ENCODE data around the gene DCANP1.
"Not testable (repeated sequence)": the region's sequence is repeated elsewhere in the genome, so short reads cannot be mapped to it uniquely, and the experiment has no call there.

The DCANP1 gene, protein sequence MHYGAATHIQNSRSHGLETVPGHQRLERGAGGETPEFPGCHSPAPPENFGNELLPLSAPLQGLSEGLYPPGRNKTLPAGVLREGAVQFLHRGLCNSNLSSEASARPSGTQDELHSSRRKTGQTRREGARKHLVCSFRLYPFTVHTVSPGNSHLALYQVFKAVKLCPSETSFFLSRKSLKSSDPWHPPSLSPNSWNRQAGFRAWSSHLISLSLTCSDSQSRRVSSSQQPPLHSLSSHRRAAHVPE

GRCh38 chr5:135447298-135447929, at the start of gene DCANP1:
Gene DCANP1 (minus strand): TSS chr5:135447348. CDS start chr5:135447108, 240 bp downstream.
- TF ChIP-seq Cebpa-rat (IDR thresholded peaks at IDR 0.05) = no peak
- Histone ChIP-seq H3K4me2 (peak within 1 kb of the TSS; percentile 86 to 97 (median 91)), H3K9ac (peak within 1 kb of the TSS; percentile 4 to 69 (median 55); a peak in 21 of 22 replicates), H3K9me3 (replicated peaks in 1 of 11) (no peaks in the 10 kb centered on the region; a peak in 1 of 22 replicates), H3K27ac (peak within 1 kb of the TSS; percentile 10 to 99 (median 91); a peak in 20 of 22 replicates), H3K36me3 (peaks cover 0 to 30% (median 0%) of the 10 kb centered on the region in 11 experiments; a peak in 4 of 22 replicates), H3K4me3 (peak within 1 kb of the TSS in 7 of 10 experiments; percentile 1 to 60 (median 25); a peak in 7 of 20 replicates), H4K20me1 (no peaks in the 10 kb centered on the region), H3K4me1 (peaks cover 99 to 100% (median 100%) of the 10 kb centered on the region in 10 experiments), H3K27me3 (no peaks in the 10 kb centered on the region)

DNA sequence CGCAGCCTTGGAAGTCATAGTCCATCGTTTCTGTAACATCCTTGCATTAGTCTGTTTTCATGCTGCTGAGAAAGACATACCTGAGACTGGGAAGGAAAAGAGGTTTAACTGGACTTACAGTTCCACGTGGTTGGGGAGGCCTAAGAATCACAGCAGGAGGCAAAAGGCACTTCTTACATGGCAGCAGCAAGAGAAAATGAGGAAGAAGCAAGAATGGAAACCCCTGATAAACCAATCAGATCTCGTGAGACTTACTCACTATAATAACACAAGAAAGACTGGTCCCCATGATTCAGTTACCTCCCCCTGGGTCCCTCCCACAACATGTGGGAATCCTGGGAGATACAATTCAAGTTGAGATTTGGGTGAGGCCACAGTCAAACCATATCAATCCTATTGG, 48.4 kb upstream of the DCANP1 start:
- Histone ChIP-seq H4K20me1 (peaks cover 0 to 11% (median 3%) of the 10 kb centered on the region in 11 experiments; a peak in 13 of 22 replicates), H3K4me1 (peaks cover 7 to 51% (median 24%) of the 10 kb centered on the region in 10 experiments; a peak in 18 of 20 replicates), H3K4me2 (peak overlapping the region in 1 of 11 experiments; percentile 77; a peak in 2 of 22 replicates), H3K9me3 (replicated peaks in 1 of 11) (peaks cover 0 to 30% (median 11%) of the 10 kb centered on the region in 11 experiments; a peak in 12 of 22 replicates), H3K27me3 (peaks cover 25 to 52% (median 48%) of the 10 kb centered on the region in 11 experiments)
- H3K27ac ChIP-seq, H3K9ac ChIP-seq, H3K4me3 ChIP-seq, H3K36me3 ChIP-seq: not testable (repeated sequence)

DNA sequence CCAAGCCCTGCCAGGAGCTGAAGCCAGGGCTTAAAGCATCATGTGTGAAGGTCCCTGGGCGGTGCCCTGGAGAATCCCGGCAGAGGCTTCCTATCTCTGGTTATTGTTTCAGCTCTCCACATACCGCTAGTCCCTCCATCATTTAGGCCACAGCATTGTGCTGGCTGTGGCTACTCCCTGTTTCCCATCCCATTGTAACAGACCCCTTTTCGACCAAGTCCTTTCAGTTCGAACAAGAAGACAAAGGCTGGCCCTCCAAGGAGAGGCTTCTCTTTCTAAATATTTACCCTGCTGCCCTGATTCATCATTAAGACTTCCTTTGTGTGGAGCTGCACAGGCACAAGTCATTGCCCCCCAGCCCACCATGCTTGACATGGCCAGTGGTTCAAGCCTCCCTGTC, 47.0 kb upstream of the DCANP1 start:
- Histone ChIP-seq H3K9ac (no peak overlapping the region), H3K4me2 (peak overlapping the region in 5 of 11 experiments; percentile 31 to 77 (median 75); a peak in 8 of 22 replicates), H3K9me3 (replicated peaks in 1 of 11) (peaks cover 0 to 37% (median 11%) of the 10 kb centered on the region in 11 experiments; a peak in 13 of 22 replicates), H3K27ac (peak overlapping the region in 4 of 11 experiments; percentile 11 to 74 (median 66); a peak in 6 of 22 replicates), H3K27me3 (peaks cover 39 to 66% (median 61%) of the 10 kb centered on the region in 11 experiments), H3K36me3 (no peaks in the 10 kb centered on the region), H4K20me1 (peaks cover 0 to 24% (median 16%) of the 10 kb centered on the region in 11 experiments; a peak in 16 of 22 replicates), H3K4me3 (no peak overlapping the region), H3K4me1 (peaks cover 15 to 64% (median 37%) of the 10 kb centered on the region in 10 experiments)
- TF ChIP-seq Cebpa-rat (IDR thresholded peaks at IDR 0.05) = no peak

GRCh38 chr5:135493406-135494180, 46.4 kb upstream of the DCANP1 start:
- no peaks in the 10 kb centered on the region for H3K36me3 ChIP-seq
- H3K9me3 ChIP-seq (replicated peaks in 1 of 11) = peaks cover 0 to 37% (median 11%) of the 10 kb centered on the region in 11 experiments; a peak in 13 of 22 replicates
- H3K9ac ChIP-seq = peak overlapping the region in 2 of 11 experiments; percentile 24 to 35; a peak in 2 of 22 replicates
- peak overlapping the region in 5 of 11 experiments; percentile 11 to 74 (median 64); a peak in 7 of 22 replicates for H3K27ac ChIP-seq
- H4K20me1 ChIP-seq = peaks cover 0 to 30% (median 19%) of the 10 kb centered on the region in 11 experiments; a peak in 16 of 22 replicates
- 0 out of 22 replicates have a peak, but pooled peaks of 2 of the 11 experiments have one; percentile 11 to 31 for TF ChIP-seq Cebpa-rat (IDR thresholded peaks at IDR 0.05)
- peak overlapping the region in 6 of 11 experiments; percentile 15 to 77 (median 64); a peak in 11 of 22 replicates for H3K4me2 ChIP-seq
- H3K27me3 ChIP-seq = peaks cover 45 to 72% (median 64%) of the 10 kb centered on the region in 11 experiments
- H3K4me3 ChIP-seq = no peak overlapping the region
- H3K4me1 ChIP-seq = peaks cover 16 to 70% (median 41%) of the 10 kb centered on the region in 10 experiments

DNA sequence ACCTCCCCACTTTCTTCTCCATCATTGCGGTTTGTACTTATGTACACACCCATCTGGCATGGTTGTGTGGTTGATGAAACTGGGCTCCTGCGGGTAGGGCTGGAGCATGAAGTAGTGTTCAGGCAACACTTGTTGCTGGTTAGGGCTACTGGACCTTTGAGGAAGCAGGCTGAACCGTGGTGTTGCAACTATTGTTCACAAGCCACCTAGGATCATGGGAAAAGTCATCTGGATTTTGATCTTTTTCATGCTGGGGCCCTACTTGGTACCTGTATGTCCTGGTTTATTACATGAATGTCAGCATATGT, 45.1 kb upstream of the DCANP1 start:
- no peak for TF ChIP-seq Cebpa-rat (IDR thresholded peaks at IDR 0.05)
- peaks cover 0 to 37% (median 11%) of the 10 kb centered on the region in 11 experiments; a peak in 13 of 22 replicates for H3K9me3 ChIP-seq (replicated peaks in 1 of 11)
- H3K27ac ChIP-seq = no peak overlapping the region
- H3K27me3 ChIP-seq = peaks cover 58 to 82% (median 78%) of the 10 kb centered on the region in 11 experiments
- H3K9ac ChIP-seq = no peak overlapping the region
- no peaks in the 10 kb centered on the region for H3K36me3 ChIP-seq
- peak overlapping the region in 3 of 11 experiments; percentile 75 to 77 (median 77); a peak in 5 of 22 replicates for H3K4me2 ChIP-seq
- peaks cover 0 to 41% (median 23%) of the 10 kb centered on the region in 11 experiments; a peak in 16 of 22 replicates for H4K20me1 ChIP-seq
- H3K4me3 ChIP-seq = no peak overlapping the region
- peaks cover 19 to 76% (median 35%) of the 10 kb centered on the region in 10 experiments for H3K4me1 ChIP-seq

GRCh38 chr5:135491552-135492318, 44.6 kb upstream of the DCANP1 start:
- no peaks in the 10 kb centered on the region for H3K36me3 ChIP-seq
- H3K27ac ChIP-seq = no peak overlapping the region
- peaks cover 0 to 46% (median 23%) of the 10 kb centered on the region in 11 experiments; a peak in 16 of 22 replicates for H4K20me1 ChIP-seq
- H3K4me1 ChIP-seq = peaks cover 19 to 80% (median 34%) of the 10 kb centered on the region in 10 experiments
- peak overlapping the region in 6 of 11 experiments; percentile 9 to 77 (median 49); a peak in 7 of 22 replicates for H3K4me2 ChIP-seq
- no peak overlapping the region for H3K4me3 ChIP-seq
- H3K9me3 ChIP-seq (replicated peaks in 1 of 11) = peaks cover 0 to 37% (median 11%) of the 10 kb centered on the region in 11 experiments; a peak in 13 of 22 replicates
- H3K9ac ChIP-seq = no peak overlapping the region
- H3K27me3 ChIP-seq = peaks cover 63 to 87% (median 83%) of the 10 kb centered on the region in 11 experiments
- TF ChIP-seq Cebpa-rat (IDR thresholded peaks at IDR 0.05) = no peak

DNA sequence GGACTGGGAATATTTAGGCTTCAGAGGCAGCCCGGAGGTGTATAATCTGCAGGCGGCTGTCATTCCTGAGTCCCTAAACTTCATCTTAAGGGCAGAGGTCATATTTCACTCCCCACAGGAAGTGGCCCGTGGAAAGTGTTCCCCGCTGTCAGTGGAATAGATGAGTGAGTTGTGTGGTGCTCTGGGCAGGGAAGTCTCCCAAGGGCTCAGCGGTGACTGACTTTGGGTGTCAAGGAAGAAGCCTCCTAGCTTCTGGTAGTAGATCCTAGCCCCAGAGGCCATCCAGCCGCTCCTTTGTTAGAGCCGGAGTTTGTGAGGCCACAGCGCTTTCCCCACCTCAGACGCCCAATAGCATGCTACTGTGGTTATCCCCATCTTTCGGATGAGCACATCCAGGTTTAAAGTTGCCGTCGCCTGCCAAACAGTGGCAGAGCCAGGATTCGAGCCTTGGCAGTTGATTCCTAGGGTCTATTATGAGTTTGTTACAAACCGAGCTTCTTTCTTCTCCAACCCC, 43.9 kb upstream of the DCANP1 start:
- Histone ChIP-seq H3K4me2 (peak overlapping the region in 2 of 11 experiments; percentile 1 to 9; a peak in 3 of 22 replicates), H3K27ac (no peak overlapping the region), H3K27me3 (peaks cover 70 to 94% (median 89%) of the 10 kb centered on the region in 11 experiments), H3K36me3 (no peaks in the 10 kb centered on the region), H3K4me1 (peaks cover 19 to 80% (median 34%) of the 10 kb centered on the region in 10 experiments), H3K9ac (no peak overlapping the region), H4K20me1 (peaks cover 0 to 46% (median 23%) of the 10 kb centered on the region in 11 experiments; a peak in 16 of 22 replicates), H3K9me3 (replicated peaks in 1 of 11) (peaks cover 0 to 37% (median 11%) of the 10 kb centered on the region in 11 experiments; a peak in 13 of 22 replicates), H3K4me3 (0 out of 20 replicates have a peak overlapping the region, but pooled peaks of 1 of the 10 experiments have one; percentile 3)
- TF ChIP-seq Cebpa-rat (IDR thresholded peaks at IDR 0.05) = no peak

All from BLaER1 treated with 17β-estradiol and CSF1 and Interleukin-3, amounts not matched to agents 10 nM and 100 nM (cell line).